ACHN (cell line): ENCODE measurements around the gene DOCK4.

ENCODE experiments used
- DNase-seq: peaks from one replicate; pipeline ENCODE4 v3.0.0-alpha.2; 2015
- in situ Hi-C: cut with HindIII; loops from 2 replicates; pipeline ENCODE4 v1.10.0; 2017; ENCODE audit warnings: low sequenced_read_pairs, low pct_ligation_motif_present, low pct_unique_long_range_greater_than_20kb

Gene DOCK4

GRCh38 chr7:112223310-112223709 lies 17.1 kb upstream of the DOCK4 start:
- DNase-seq: no peak
- in situ Hi-C loops: no loop called here

GRCh38 chr7:112220877-112221434 lies 14.8 kb upstream of the DOCK4 start:
- DNase-seq: no peak
- in situ Hi-C loops: no loop called here

- DNase-seq: no peak
- in situ Hi-C loops: no loop called here
Measured at GRCh38 chr7:112215787-112216186, 9.6 kb upstream of the DOCK4 start.

GRCh38 chr7:112214883-112215282 lies 8.7 kb upstream of the DOCK4 start:
- in situ Hi-C loops: no loop called here
- DNase-seq: no peak

- DNase-seq: no peak
- in situ Hi-C loops: no loop called here
Measured at GRCh38 chr7:112214268-112214667, 8.1 kb upstream of the DOCK4 start.

GRCh38 chr7:112213735-112214134 lies 7.5 kb upstream of the DOCK4 start:
- no peak for DNase-seq
- in situ Hi-C loops: no loop called here

- peak; percentile 44 for DNase-seq
- in situ Hi-C loops: no loop called here
Measured at GRCh38 chr7:112212571-112212970, 6.4 kb upstream of the DOCK4 start.

GRCh38 chr7:112211348-112211907 lies 5.2 kb upstream of the DOCK4 start:
- DNase-seq: peak; percentile 90
- in situ Hi-C loops: no loop called here

GRCh38 chr7:112207765-112208164 lies 1.6 kb upstream of the DOCK4 start:
- DNase-seq: no peak
- in situ Hi-C loops: no loop called here

- DNase-seq: peak; percentile 75
- in situ Hi-C loops: no loop called here
Measured at GRCh38 chr7:112206991-112207592, 893 bp upstream of the DOCK4 start.

GRCh38 chr7:112205343-112206237 lies 609 bp downstream of the DOCK4 start:
- DNase-seq: peak; percentile 64
- in situ Hi-C loops: no loop called here

GRCh38 chr7:112204499-112205342 lies 1.5 kb downstream of the DOCK4 start:
- peak; percentile 43 for DNase-seq
- in situ Hi-C loops: no loop called here

- in situ Hi-C loops: no loop called here
- DNase-seq: no peak
Measured at GRCh38 chr7:112203365-112203739, 2.8 kb downstream of the DOCK4 start.

GRCh38 chr7:112202816-112203215 lies 3.4 kb downstream of the DOCK4 start:
- in situ Hi-C loops: no loop called here
- DNase-seq: no peak

GRCh38 chr7:112201839-112202238 lies 4.4 kb downstream of the DOCK4 start:
- DNase-seq: no peak
- in situ Hi-C loops: no loop called here

GRCh38 chr7:112201411-112201810 lies 4.8 kb downstream of the DOCK4 start:
- in situ Hi-C loops: no loop called here
- DNase-seq: no peak

GRCh38 chr7:112199672-112200071 lies 6.5 kb downstream of the DOCK4 start:
- no peak for DNase-seq
- in situ Hi-C loops: no loop called here

GRCh38 chr7:112199035-112199655 lies 7.1 kb downstream of the DOCK4 start:
- no peak for DNase-seq

More at GRCh38 chr7:112199035-112199655, 7.1 kb downstream of the DOCK4 start:
- in situ Hi-C loops: no loop called here
